CD4-positive, alpha-beta memory T cell (primary cell): ENCODE measurements around the gene C6orf132. TPM values are rescaled to one million over a fixed set of nuclear protein-coding genes. Genes with fewer than 3 reads are reported as not detected.
"Not testable (repeated sequence)": the region's sequence is repeated elsewhere in the genome, so short reads cannot be mapped to it uniquely, and the experiment has no call there.

ENCODE experiments used
- CTCF ChIA-PET: fragments of 350-600 bp; sonication (Branson Sonifier 250); formaldehyde crosslinking; loops from one replicate; lab custom pipeline; 2021; ENCODE audit warnings: inconsistent platforms; ENCODE audit not compliant: partially characterized antibody; lab: Charles Lee
- POLR2A ChIA-PET: fragments of 350-600 bp; sonication (Branson Sonifier 250); formaldehyde crosslinking; loops from one replicate; lab custom pipeline; 2021; ENCODE audit not compliant: partially characterized antibody; lab: Charles Lee
- DNase-seq, 5 donors: peaks; one replicate each; pipeline versions ENCODE4 v3.0.0 to v3.0.0-alpha.2; 2020 to 2022; ENCODE audit warnings: mixed read lengths in 1 of 5
- H3K27ac ChIP-seq: one replicate; pipeline ENCODE4 v1.7.0; 2013; ENCODE audit warnings: low read depth, low read length
- H3K27me3 ChIP-seq: 2 replicates; pipeline ENCODE4 v1.7.0; 2013; ENCODE audit warnings: mild to moderate bottlenecking, low read length, moderate library complexity; ENCODE audit not compliant: insufficient read depth
- H3K36me3 ChIP-seq: 2 replicates; pipeline ENCODE4 v1.7.0; 2013; ENCODE audit warnings: mild to moderate bottlenecking, low read length, moderate library complexity; ENCODE audit not compliant: insufficient read depth
- H3K4me1 ChIP-seq: 2 replicates; pipeline ENCODE4 v1.7.0; 2013; ENCODE audit warnings: mild to moderate bottlenecking, low read length, moderate library complexity; ENCODE audit not compliant: insufficient read depth
- H3K4me3 ChIP-seq, 2 donors: one replicate each; pipeline ENCODE4 v1.7.0; 2013; ENCODE audit warnings: low read length in 2 of 2, mild to moderate bottlenecking in 1 of 2
- H3K9me3 ChIP-seq, 2 donors: one replicate each; pipeline ENCODE4 v1.7.0; 2013; ENCODE audit warnings: low read length in 2 of 2, control low read depth in 1 of 2; ENCODE audit not compliant: control insufficient read depth in 1 of 2
- H3K27ac Mint-ChIP-seq, 7 donors: one replicate each; pipeline ENCODE4 v1.8.0; 2020 to 2021; ENCODE audit warnings: mixed read lengths in 7 of 7, mild to moderate bottlenecking in 6 of 7, inconsistent platforms in 3 of 7, moderate library complexity in 3 of 7
- H3K27me3 Mint-ChIP-seq, 2 donors: one replicate each; pipeline ENCODE4 v1.8.0; 2020 to 2021; ENCODE audit warnings: mixed read lengths in 2 of 2
- H3K36me3 Mint-ChIP-seq, 2 donors: one replicate each; pipeline ENCODE4 v1.8.0; 2020 to 2021; ENCODE audit warnings: mixed read lengths in 2 of 2, inconsistent platforms in 1 of 2, mild to moderate bottlenecking in 1 of 2
- H3K4me1 Mint-ChIP-seq, 4 donors: one replicate each; pipeline ENCODE4 v1.8.0; 2020 to 2021; ENCODE audit warnings: mixed read lengths in 4 of 4, mild to moderate bottlenecking in 1 of 4
- H3K4me3 Mint-ChIP-seq, 8 donors: one replicate each; pipeline ENCODE4 v1.8.0; 2020 to 2021; ENCODE audit warnings: mixed read lengths in 8 of 8, mild to moderate bottlenecking in 7 of 8, moderate library complexity in 6 of 8, inconsistent platforms in 3 of 8
- H3K9me3 Mint-ChIP-seq, 8 donors: one replicate each; pipeline ENCODE4 v1.8.0; 2020 to 2021; ENCODE audit warnings: mixed read lengths in 8 of 8, mild to moderate bottlenecking in 5 of 8, inconsistent platforms in 3 of 8, moderate library complexity in 1 of 8
- intact Hi-C: fragments of 100-400 bp; cut with micrococcal nuclease; formaldehyde crosslinking; loops from one replicate; pipeline ENCODE4 v1.15.1; 2023
- polyA plus RNA-seq, 2 donors: library from polyadenylated mRNA; unstranded; fragments of 300-500 nt; fragmentation: Illumina TruSeq; gene quantifications; one replicate each; pipeline ENCODE4 v1.2.3, GENCODE V29; 2021
- total RNA-seq, 2 experiments: library from RNA; stranded (reverse); gene quantifications; one replicate each; pipeline ENCODE4 v1.2.3, GENCODE V29; 2021

The C6orf132 gene
- total and polyA plus RNA-seq, 4 experiments from 2014 or later = not detected

- H3K36me3 Mint-ChIP-seq = no peaks in the 10 kb centered on the region
Observed at GRCh38 chr6:42153921-42154320, 11.5 kb upstream of the C6orf132 start.

GRCh38 chr6:42152528-42153213, 10.3 kb upstream of the C6orf132 start:
- H3K9me3 Mint-ChIP-seq, CTCF ChIA-PET, H3K27me3 Mint-ChIP-seq: not testable (repeated sequence)

More at GRCh38 chr6:42153921-42154320, 11.5 kb upstream of the C6orf132 start:
- POLR2A ChIA-PET = interaction anchor here (1.0 kb wide), 1 partner anchor 11 kb away, joined by 3 read pairs; the partner anchor contains the start of gene C6orf132
- peaks cover 3 to 4% of the 10 kb centered on the region in 2 donors for H3K27me3 Mint-ChIP-seq
- Histone ChIP-seq H3K4me1 (no peaks in the 10 kb centered on the region), H3K9me3 (no peaks in the 10 kb centered on the region), H3K27ac (no peak overlapping the region), H3K36me3 (no peaks in the 10 kb centered on the region), H3K4me3 (no peak overlapping the region), H3K27me3 (no peaks in the 10 kb centered on the region)
- CTCF ChIA-PET = interaction anchor here (0.8 kb wide), 1 partner anchor 49 kb away, joined by 3 read pairs; no protein-coding TSS in a partner anchor
- DNase-seq = no peak
- H3K4me1 Mint-ChIP-seq = no peaks in the 10 kb centered on the region
- no peak overlapping the region for H3K27ac Mint-ChIP-seq
- intact Hi-C loops = no loop called here
- no peak overlapping the region for H3K4me3 Mint-ChIP-seq
- H3K9me3 Mint-ChIP-seq = peaks cover 0 to 2% (median 0%) of the 10 kb centered on the region in 8 donors

DNA sequence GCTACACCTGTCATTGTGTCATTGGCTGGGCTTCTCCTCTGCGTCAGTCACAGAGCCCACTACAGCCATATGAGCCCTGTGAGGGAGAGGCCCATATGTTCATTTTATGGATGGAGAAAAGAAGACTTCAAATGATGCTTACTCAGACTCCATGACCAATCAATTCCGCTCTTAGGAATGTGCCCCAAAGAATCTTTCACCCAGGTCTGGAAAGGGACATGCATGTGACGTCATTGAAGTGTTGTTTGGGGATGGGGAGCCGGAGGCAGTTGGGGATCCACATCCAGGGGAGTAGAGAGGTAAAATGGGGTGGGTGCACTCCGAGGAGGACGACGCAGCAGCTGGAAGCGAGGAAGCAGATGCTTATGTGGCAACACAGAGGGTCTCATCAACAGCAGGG, 9.6 kb upstream of the C6orf132 start:
- peaks cover 0 to 4% of the 10 kb centered on the region in 2 donors for H3K27me3 Mint-ChIP-seq
- intact Hi-C loops = no loop called here
- Histone ChIP-seq H3K9me3 (no peaks in the 10 kb centered on the region), H3K27me3 (no peaks in the 10 kb centered on the region), H3K4me1 (no peaks in the 10 kb centered on the region), H3K27ac (no peak overlapping the region), H3K4me3 (no peak overlapping the region), H3K36me3 (no peaks in the 10 kb centered on the region)
- DNase-seq = no peak
- H3K27ac Mint-ChIP-seq = peak overlapping the region in 1 of 7 donors; percentile 5
- no peaks in the 10 kb centered on the region for H3K4me1 Mint-ChIP-seq
- ChIA-PET POLR2A (no interaction called here), CTCF (interaction anchor here (1.2 to 1.4 kb wide), 2 partner anchors 48 to 62 kb away, joined by 3 to 4 read pairs; no protein-coding TSS in a partner anchor)
- no peaks in the 10 kb centered on the region for H3K36me3 Mint-ChIP-seq
- H3K4me3 Mint-ChIP-seq = no peak overlapping the region
- H3K9me3 Mint-ChIP-seq = peaks cover 0 to 2% (median 0%) of the 10 kb centered on the region in 8 donors

More at GRCh38 chr6:42152528-42153213, 10.3 kb upstream of the C6orf132 start:
- POLR2A ChIA-PET = interaction anchor here (1.0 kb wide), 1 partner anchor 10 kb away, joined by 3 read pairs; the partner anchor contains the start of gene C6orf132
- H3K36me3 ChIP-seq, H3K4me1 ChIP-seq, H3K27ac ChIP-seq, H3K36me3 Mint-ChIP-seq, DNase-seq, H3K4me3 Mint-ChIP-seq, H3K27me3 ChIP-seq, H3K4me1 Mint-ChIP-seq, H3K9me3 ChIP-seq, intact Hi-C loops, H3K4me3 ChIP-seq: not testable (repeated sequence)
- H3K27ac Mint-ChIP-seq = peak overlapping the region in 1 of 7 donors; percentile 74

DNA sequence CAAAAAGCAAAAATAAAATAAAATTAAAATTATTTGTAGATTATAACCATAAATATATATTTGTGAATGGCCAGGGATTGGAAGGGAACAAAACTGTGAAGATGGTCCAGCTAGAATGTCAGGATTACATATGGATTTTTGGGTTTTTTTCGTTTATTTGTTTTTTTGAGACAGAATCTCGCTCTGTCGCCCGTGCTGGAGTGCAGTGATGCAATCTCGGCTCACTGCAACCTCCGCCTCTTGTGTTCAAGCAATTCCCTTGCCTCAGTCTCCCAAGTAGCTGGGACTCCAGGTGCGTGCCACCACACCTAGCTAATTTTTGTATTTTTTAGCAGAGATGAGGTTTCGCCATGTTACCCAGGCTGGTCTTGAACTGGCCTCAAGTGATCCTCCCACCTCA, 7.8 kb upstream of the C6orf132 start:
- no peaks in the 10 kb centered on the region for H3K27me3 ChIP-seq
- no peak overlapping the region for H3K4me3 Mint-ChIP-seq
- no peak overlapping the region for H3K27ac Mint-ChIP-seq
- DNase-seq = no peak
- no peaks in the 10 kb centered on the region for H3K36me3 Mint-ChIP-seq
- no peaks in the 10 kb centered on the region for H3K36me3 ChIP-seq
- no peak overlapping the region for H3K27ac ChIP-seq
- H3K27me3 Mint-ChIP-seq = peaks cover 3 to 6% of the 10 kb centered on the region in 2 donors
- peaks cover 0 to 2% (median 0%) of the 10 kb centered on the region in 8 donors for H3K9me3 Mint-ChIP-seq
- CTCF ChIA-PET = no interaction called here
- POLR2A ChIA-PET = no interaction called here
- intact Hi-C loops = no loop called here
- no peaks in the 10 kb centered on the region for H3K4me1 Mint-ChIP-seq
- H3K4me1 ChIP-seq = no peaks in the 10 kb centered on the region
- no peaks in the 10 kb centered on the region for H3K9me3 ChIP-seq
- H3K4me3 ChIP-seq = no peak overlapping the region

- Mint-ChIP-seq H3K9me3 (peaks cover 0 to 2% (median 0%) of the 10 kb centered on the region in 8 donors), H3K36me3 (no peaks in the 10 kb centered on the region)
- CTCF ChIA-PET = interaction anchor here (1.0 kb wide), 1 partner anchor 399 kb away, joined by 3 read pairs; no protein-coding TSS in a partner anchor
Observed at GRCh38 chr6:42148058-42148457, 5.6 kb upstream of the C6orf132 start.

DNA sequence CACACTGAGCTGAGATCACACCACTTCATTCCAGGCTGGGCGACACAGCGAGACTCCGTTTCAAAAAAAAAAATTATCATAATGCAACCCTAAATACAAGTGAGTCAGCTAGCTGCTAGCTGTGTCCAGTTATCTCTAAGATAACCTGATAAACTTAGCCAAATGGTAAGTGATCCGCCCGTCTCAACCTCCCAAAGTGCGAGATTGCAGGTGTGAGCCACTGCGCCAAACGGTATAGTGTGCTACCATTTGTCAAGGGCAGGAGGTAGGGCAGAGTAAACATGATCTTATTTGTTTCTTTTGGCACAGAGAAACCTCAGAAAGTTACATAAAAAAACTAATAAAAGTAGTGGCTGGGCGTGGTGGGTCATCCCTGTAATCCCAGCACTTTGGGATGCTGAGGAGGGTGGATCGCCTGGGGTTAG, 4.7 kb upstream of the C6orf132 start:
- CTCF ChIA-PET = interaction anchor here (1.0 kb wide), 1 partner anchor 400 kb away, joined by 3 read pairs; no protein-coding TSS in a partner anchor
- Mint-ChIP-seq H3K27me3 (peaks cover 13 to 16% of the 10 kb centered on the region in 2 donors), H3K36me3 (no peaks in the 10 kb centered on the region), H3K4me1 (peaks cover 3 to 5% (median 4%) of the 10 kb centered on the region in 4 donors), H3K27ac (no peak overlapping the region), H3K9me3 (peaks cover 0 to 2% (median 0%) of the 10 kb centered on the region in 8 donors), H3K4me3 (no peak overlapping the region)
- no peak for DNase-seq
- no peaks in the 10 kb centered on the region for H3K36me3 ChIP-seq
- no peak overlapping the region for H3K27ac ChIP-seq
- intact Hi-C loops = no loop called here
- peaks cover 5% of the 10 kb centered on the region for H3K4me1 ChIP-seq
- H3K27me3 ChIP-seq = no peaks in the 10 kb centered on the region
- POLR2A ChIA-PET = no interaction called here
- no peak overlapping the region for H3K4me3 ChIP-seq
- no peaks in the 10 kb centered on the region for H3K9me3 ChIP-seq

More at GRCh38 chr6:42148058-42148457, 5.6 kb upstream of the C6orf132 start:
- DNase-seq = no peak
- no peak overlapping the region for H3K27ac Mint-ChIP-seq
- Histone ChIP-seq H3K9me3 (no peaks in the 10 kb centered on the region), H3K27ac (no peak overlapping the region), H3K27me3 (no peaks in the 10 kb centered on the region), H3K36me3 (no peaks in the 10 kb centered on the region), H3K4me1 (no peaks in the 10 kb centered on the region), H3K4me3 (no peak overlapping the region)
- intact Hi-C loops = no loop called here
- POLR2A ChIA-PET = no interaction called here
- H3K27me3 Mint-ChIP-seq = peaks cover 10 to 12% of the 10 kb centered on the region in 2 donors
- no peaks in the 10 kb centered on the region for H3K4me1 Mint-ChIP-seq
- no peak overlapping the region for H3K4me3 Mint-ChIP-seq

GRCh38 chr6:42141603-42142117, 760 bp downstream of the C6orf132 start:
- no peaks in the 10 kb centered on the region for H3K9me3 Mint-ChIP-seq
- no peaks in the 10 kb centered on the region for H3K36me3 Mint-ChIP-seq
- H3K27ac Mint-ChIP-seq = no peak overlapping the region
- H3K27me3 Mint-ChIP-seq = peaks cover 17 to 25% of the 10 kb centered on the region in 2 donors
- H3K27ac ChIP-seq = no peak overlapping the region
- CTCF ChIA-PET = no interaction called here
- intact Hi-C loops = no loop called here
- peaks cover 5% of the 10 kb centered on the region for H3K4me1 ChIP-seq
- peaks cover 3 to 6% (median 4%) of the 10 kb centered on the region in 4 donors for H3K4me1 Mint-ChIP-seq
- no peaks in the 10 kb centered on the region for H3K9me3 ChIP-seq
- no peak overlapping the region for H3K4me3 ChIP-seq
- H3K36me3 ChIP-seq = no peaks in the 10 kb centered on the region
- DNase-seq = no peak
- POLR2A ChIA-PET = no interaction called here
- no peak overlapping the region for H3K4me3 Mint-ChIP-seq
- no peaks in the 10 kb centered on the region for H3K27me3 ChIP-seq
